GM06990 (cell line): ENCODE results near the gene TCF20.

ENCODE experiments used
- DNase-seq: peaks from one replicate; pipeline ENCODE4 v3.0.0-alpha.2; 2011; ENCODE audit not compliant: insufficient read length; ENCODE audit errors: extremely low read depth
- H3K27me3 ChIP-seq: replicated peaks from 2 replicates; pipeline ENCODE4 v1.6.0; 2011; ENCODE audit warnings: low read length; ENCODE audit not compliant: control insufficient read depth, insufficient read depth
- H3K36me3 ChIP-seq: 2 replicates; pipeline ENCODE4 v1.5.1; 2011; ENCODE audit warnings: low read length; ENCODE audit not compliant: control insufficient read depth, insufficient read depth
- H3K4me3 ChIP-seq: replicated peaks from 2 replicates; pipeline ENCODE4 v1.5.1; 2011; ENCODE audit warnings: low read depth, mild to moderate bottlenecking, control low read depth, low read length
- TF ChIP-seq, protein P1 (sequence below): IDR thresholded peaks from 2 replicates; pipeline ENCODE4 v1.5.1; 2011; ENCODE audit warnings: low read length, control low read depth, mild to moderate bottlenecking, inconsistent platforms; ENCODE audit not compliant: insufficient read depth, poor library complexity, severe bottlenecking

The TCF20 gene

DNA sequence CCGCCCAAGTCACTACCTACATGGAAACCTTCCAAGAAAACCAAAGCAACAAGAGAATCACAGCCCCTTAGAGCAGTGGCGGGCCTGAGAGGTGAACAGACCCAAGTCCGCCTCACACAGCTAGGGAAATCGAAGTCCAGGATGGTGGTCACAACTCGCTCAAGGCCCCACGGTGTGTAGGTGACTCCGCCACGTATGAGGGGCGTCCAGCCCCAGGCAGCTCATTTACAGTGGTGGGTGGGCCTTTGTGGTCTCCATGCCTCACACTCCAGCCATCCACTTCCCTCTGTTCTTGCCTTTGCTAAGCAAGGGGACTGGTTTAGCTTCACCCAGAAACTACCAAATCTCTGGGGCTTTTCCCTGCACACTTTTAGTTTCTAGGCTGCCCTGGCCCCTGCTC, 9.7 kb upstream of the TCF20 start:
- no peak for DNase-seq
- Histone ChIP-seq H3K36me3 (no peaks in the 10 kb centered on the region; the same call in 1 of the 2 replicates), H3K4me3 (no peak overlapping the region), H3K27me3 (0 out of 2 replicates have a peak, but pooled peaks cover 1% of the 10 kb centered on the region)
- TF ChIP-seq, protein P1, sequence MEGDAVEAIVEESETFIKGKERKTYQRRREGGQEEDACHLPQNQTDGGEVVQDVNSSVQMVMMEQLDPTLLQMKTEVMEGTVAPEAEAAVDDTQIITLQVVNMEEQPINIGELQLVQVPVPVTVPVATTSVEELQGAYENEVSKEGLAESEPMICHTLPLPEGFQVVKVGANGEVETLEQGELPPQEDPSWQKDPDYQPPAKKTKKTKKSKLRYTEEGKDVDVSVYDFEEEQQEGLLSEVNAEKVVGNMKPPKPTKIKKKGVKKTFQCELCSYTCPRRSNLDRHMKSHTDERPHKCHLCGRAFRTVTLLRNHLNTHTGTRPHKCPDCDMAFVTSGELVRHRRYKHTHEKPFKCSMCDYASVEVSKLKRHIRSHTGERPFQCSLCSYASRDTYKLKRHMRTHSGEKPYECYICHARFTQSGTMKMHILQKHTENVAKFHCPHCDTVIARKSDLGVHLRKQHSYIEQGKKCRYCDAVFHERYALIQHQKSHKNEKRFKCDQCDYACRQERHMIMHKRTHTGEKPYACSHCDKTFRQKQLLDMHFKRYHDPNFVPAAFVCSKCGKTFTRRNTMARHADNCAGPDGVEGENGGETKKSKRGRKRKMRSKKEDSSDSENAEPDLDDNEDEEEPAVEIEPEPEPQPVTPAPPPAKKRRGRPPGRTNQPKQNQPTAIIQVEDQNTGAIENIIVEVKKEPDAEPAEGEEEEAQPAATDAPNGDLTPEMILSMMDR = no peak

- DNase-seq = no peak
These were observed 9.1 kb upstream of the TCF20 start for GRCh38 chr22:42279425-42280020.

DNA sequence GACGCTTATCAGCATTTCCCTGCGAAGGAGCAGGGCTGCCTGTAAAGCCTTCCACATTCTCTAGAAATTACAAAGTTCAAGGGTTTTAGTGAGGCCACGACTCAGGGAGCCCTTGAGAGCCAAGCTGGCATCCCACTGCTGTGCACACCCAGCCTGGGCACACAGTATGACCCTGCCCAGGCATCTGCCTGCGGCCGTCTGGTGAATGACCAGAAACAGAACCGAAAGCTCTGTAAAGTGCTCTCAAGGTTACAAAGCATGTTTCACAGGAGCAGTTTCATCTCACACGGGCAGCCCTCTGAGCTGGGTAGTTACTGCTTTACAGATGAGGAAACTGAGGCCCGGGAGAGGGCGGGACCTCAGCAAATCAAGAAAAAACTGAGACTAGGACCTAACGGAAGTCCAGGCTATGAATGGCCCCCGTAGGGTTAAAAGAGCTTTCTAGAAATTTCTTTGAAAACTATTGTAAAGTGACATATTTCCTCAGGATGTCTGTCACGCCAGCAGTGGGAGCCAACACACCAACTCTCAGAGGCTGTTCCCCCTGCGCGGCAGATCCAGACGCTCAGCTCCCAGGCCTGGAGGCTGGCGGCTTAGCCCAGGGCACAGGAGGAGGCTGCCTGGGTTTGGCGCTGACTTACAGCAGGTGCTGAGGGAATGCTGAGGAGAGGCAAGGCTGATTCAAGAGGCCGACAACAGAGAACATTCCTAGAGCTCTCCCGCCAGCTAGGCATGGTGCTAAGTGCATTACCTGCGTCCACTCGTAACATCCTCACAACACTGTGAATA, 7.7 kb upstream of the TCF20 start:
- Histone ChIP-seq H3K27me3 (0 out of 2 replicates have a peak, but pooled peaks cover 1% of the 10 kb centered on the region), H3K4me3 (no peak overlapping the region), H3K36me3 (no peaks in the 10 kb centered on the region; the same call in 1 of the 2 replicates)
- TF ChIP-seq, protein P1 = peak; percentile 57
- no peak for DNase-seq

More at GRCh38 chr22:42279425-42280020, 9.1 kb upstream of the TCF20 start:
- H3K36me3 ChIP-seq = no peaks in the 10 kb centered on the region; the same call in 1 of the 2 replicates
- 0 out of 2 replicates have a peak, but pooled peaks cover 1% of the 10 kb centered on the region for H3K27me3 ChIP-seq
- TF ChIP-seq, protein P1 = no peak
- no peak overlapping the region for H3K4me3 ChIP-seq

- Histone ChIP-seq H3K27me3 (no peaks in the 10 kb centered on the region), H3K4me3 (no peak overlapping the region), H3K36me3 (no peaks in the 10 kb centered on the region; the same call in 1 of the 2 replicates)
- no peak for DNase-seq
- TF ChIP-seq, protein P1 = no peak
These were observed 6.8 kb upstream of the TCF20 start for GRCh38 chr22:42277232-42277753.

- H3K36me3 ChIP-seq = no peaks in the 10 kb centered on the region; the same call in 1 of the 2 replicates
- H3K4me3 ChIP-seq = no peak overlapping the region
- TF ChIP-seq, protein P1 = no peak
- DNase-seq = no peak
- H3K27me3 ChIP-seq = no peaks in the 10 kb centered on the region
These were observed 5.5 kb upstream of the TCF20 start for GRCh38 chr22:42275970-42276369.
